H9 (cell line): ENCODE measurements around the gene GTPBP4. TPM values are rescaled to one million over a fixed set of nuclear protein-coding genes. Genes with fewer than 3 reads are reported as not detected.

ENCODE experiments used
- DNase-seq: peaks from one replicate; pipeline ENCODE4 v3.0.0-alpha.2; 2017
- H2AFZ ChIP-seq: one replicate; pipeline ENCODE4 v1.6.1; 2013; ENCODE audit warnings: mild to moderate bottlenecking, low read length, control low read depth, moderate library complexity
- H2AK5ac ChIP-seq: 2 replicates; pipeline ENCODE4 v1.6.1; 2013; ENCODE audit warnings: low read length, control low read depth, mixed read lengths; ENCODE audit not compliant: insufficient read length
- H2BK120ac ChIP-seq: one replicate; pipeline ENCODE4 v1.6.1; 2013; ENCODE audit warnings: low read depth, mild to moderate bottlenecking, low read length, control low read depth, inconsistent platforms; ENCODE audit not compliant: poor library complexity, severe bottlenecking
- H2BK12ac ChIP-seq: 2 replicates; pipeline ENCODE4 v1.6.1; 2013; ENCODE audit warnings: low read length, control low read depth, mixed read lengths, low read depth; ENCODE audit not compliant: insufficient read length
- H2BK15ac ChIP-seq: 2 replicates; pipeline ENCODE4 v1.6.1; 2013; ENCODE audit warnings: low read depth, low read length, control low read depth
- H2BK20ac ChIP-seq: one replicate; pipeline ENCODE4 v1.6.1; 2013; ENCODE audit warnings: low read depth, mild to moderate bottlenecking, low read length, control low read depth, inconsistent platforms; ENCODE audit not compliant: poor library complexity, severe bottlenecking
- H2BK5ac ChIP-seq: 2 replicates; pipeline ENCODE4 v1.6.1; 2013; ENCODE audit warnings: low read length, control low read depth, mixed read lengths; ENCODE audit not compliant: insufficient read length
- H3K14ac ChIP-seq: 2 replicates; pipeline ENCODE4 v1.6.1; 2013; ENCODE audit warnings: low read length, control low read depth; ENCODE audit not compliant: insufficient read depth
- H3K18ac ChIP-seq: 2 replicates; pipeline ENCODE4 v1.6.1; 2013; ENCODE audit warnings: low read depth, mild to moderate bottlenecking, mixed read lengths, low read length, control low read depth; ENCODE audit not compliant: insufficient read length
- H3K23ac ChIP-seq: 2 replicates; pipeline ENCODE4 v1.6.1; 2013; ENCODE audit warnings: low read length, control low read depth, mixed read lengths, low read depth; ENCODE audit not compliant: insufficient read length
- H3K23me2 ChIP-seq: 2 replicates; pipeline ENCODE4 v1.6.1; 2013; ENCODE audit warnings: low read depth, mild to moderate bottlenecking, mixed read lengths, low read length, control low read depth; ENCODE audit not compliant: insufficient read length, poor library complexity, severe bottlenecking
- H3K27ac ChIP-seq: 2 replicates; pipeline ENCODE4 v1.5.1; 2013; ENCODE audit warnings: low read length, control low read depth, mixed read lengths, low read depth; ENCODE audit not compliant: insufficient read length
- H3K27me3 ChIP-seq: 2 replicates; pipeline ENCODE4 v1.6.1; 2013; ENCODE audit warnings: low read length, control low read depth, inconsistent platforms; ENCODE audit not compliant: insufficient read depth
- H3K4ac ChIP-seq: 2 replicates; pipeline ENCODE4 v1.6.1; 2013; ENCODE audit warnings: low read depth, mild to moderate bottlenecking, control low read depth, inconsistent platforms, low read length, moderate library complexity
- H3K4me1 ChIP-seq: 2 replicates; pipeline ENCODE4 v1.6.1; 2013; ENCODE audit warnings: low read length, control low read depth, inconsistent platforms; ENCODE audit not compliant: insufficient read depth
- H3K4me2 ChIP-seq: 2 replicates; pipeline ENCODE4 v1.6.1; 2013; ENCODE audit warnings: low read length, control low read depth, mixed read lengths; ENCODE audit not compliant: insufficient read length, insufficient read depth
- H3K56ac ChIP-seq: 2 replicates; pipeline ENCODE4 v1.6.1; 2013; ENCODE audit warnings: low read depth, mild to moderate bottlenecking, mixed read lengths, low read length, control low read depth; ENCODE audit not compliant: insufficient read length
- H3K79me1 ChIP-seq: 2 replicates; pipeline ENCODE4 v1.6.1; 2013; ENCODE audit warnings: low read depth, mild to moderate bottlenecking, moderate library complexity, low read length, control low read depth, inconsistent platforms; ENCODE audit not compliant: insufficient read depth, poor library complexity, severe bottlenecking
- H3K79me2 ChIP-seq: 2 replicates; pipeline ENCODE4 v1.6.1; 2013; ENCODE audit warnings: low read length, control low read depth, inconsistent platforms; ENCODE audit not compliant: insufficient read depth
- H3K9ac ChIP-seq: 2 replicates; pipeline ENCODE4 v1.6.1; 2013; ENCODE audit warnings: low read length, control low read depth, mixed read lengths; ENCODE audit not compliant: insufficient read length; ENCODE audit errors: extremely low read depth
- H3K9me3 ChIP-seq: one replicate; pipeline ENCODE4 v1.6.1; 2013; ENCODE audit warnings: low read depth, low read length, inconsistent platforms; ENCODE audit not compliant: control insufficient read depth
- H3T11ph ChIP-seq: one replicate; pipeline ENCODE4 v1.6.1; 2013; ENCODE audit warnings: mild to moderate bottlenecking, low read length, control low read depth, inconsistent platforms
- H4K20me1 ChIP-seq: one replicate; pipeline ENCODE4 v1.6.1; 2013; ENCODE audit not compliant: control insufficient read depth, insufficient read length, insufficient read depth
- H4K5ac ChIP-seq: 2 replicates; pipeline ENCODE4 v1.6.1; 2013; ENCODE audit warnings: low read depth, mild to moderate bottlenecking, mixed read lengths, low read length, control low read depth; ENCODE audit not compliant: insufficient read length
- H4K8ac ChIP-seq: replicated peaks from 2 replicates; pipeline ENCODE4 v1.6.1; 2013; ENCODE audit warnings: low read length, control low read depth, mixed read lengths, low read depth; ENCODE audit not compliant: insufficient read length
- H4K91ac ChIP-seq: 2 replicates; pipeline ENCODE4 v1.6.1; 2013; ENCODE audit warnings: low read depth, mild to moderate bottlenecking, moderate library complexity, mixed read lengths, low read length, control low read depth; ENCODE audit not compliant: insufficient read length
- H3K27ac Mint-ChIP-seq, 3 experiments: 2 replicates in 2 of 3; 3 replicates in 1 of 3; pipeline ENCODE4 v1.8.0; 2020 to 2021; ENCODE audit warnings: mixed read lengths in 3 of 3, mild to moderate bottlenecking in 1 of 3, moderate library complexity in 1 of 3
- H3K27me3 Mint-ChIP-seq: 2 replicates; pipeline ENCODE4 v1.8.0; 2021; ENCODE audit warnings: low read depth, mild to moderate bottlenecking, moderate library complexity, mixed read lengths
- H3K36me3 Mint-ChIP-seq, 3 experiments: 2 replicates in 2 of 3; 3 replicates in 1 of 3; pipeline ENCODE4 v1.8.0; 2020 to 2021; ENCODE audit warnings: low read depth in 3 of 3, mixed read lengths in 3 of 3; ENCODE audit not compliant: insufficient read depth in 1 of 3
- H3K4me1 Mint-ChIP-seq, 2 experiments: 2 replicates each; pipeline ENCODE4 v1.8.0; 2020; ENCODE audit warnings: mixed read lengths in 2 of 2
- H3K4me3 Mint-ChIP-seq, 2 experiments: 2 replicates in 1 of 2; 3 replicates in 1 of 2; pipeline ENCODE4 v1.8.0; 2020 to 2021; ENCODE audit warnings: mild to moderate bottlenecking in 2 of 2, mixed read lengths in 2 of 2, moderate library complexity in 1 of 2
- H3K9me3 Mint-ChIP-seq, 2 experiments: 2 replicates in 1 of 2; 3 replicates in 1 of 2; pipeline ENCODE4 v1.8.0; 2020; ENCODE audit warnings: mild to moderate bottlenecking in 2 of 2, mixed read lengths in 2 of 2, moderate library complexity in 1 of 2
- CTCF ChIP-seq: fragments of 200-600 bp; sonication (generic); conservative IDR thresholded peaks from 3 replicates; pipeline ENCODE4 v1.8.0; 2021; ENCODE audit warnings: antibody characterized with exemption, mild to moderate bottlenecking
- WGBS: extraction: QIAGEN DNeasy Blood & Tissue Kit; methylation state at CpG from one replicate; pipeline ENCODE4 v1.1.7; 2013; ENCODE audit warnings: missing lambda C conversion rate, low lambda C conversion rate, mixed read lengths; ENCODE audit not compliant: insufficient read length; ENCODE audit errors: extremely low coverage; 5-methylcytosine and 5-hydroxymethylcytosine counted together
- total RNA-seq: library from RNA; stranded (reverse); gene quantifications from 2 replicates; pipeline ENCODE4 v1.2.1, GENCODE V29; 2021

Gene GTPBP4
- total RNA-seq, 1 experiment from 2014 or later: 134 TPM

GRCh38 chr10:970311-971149, 17.7 kb upstream of the GTPBP4 start:
- no peak overlapping the region for H2BK12ac ChIP-seq
- no peaks in the 10 kb centered on the region for H3K27me3 ChIP-seq
- no peak overlapping the region for H3K27ac ChIP-seq
- H2BK20ac ChIP-seq: no peak overlapping the region
- Mint-ChIP-seq H3K4me1 (peaks cover 21 to 33% of the 10 kb centered on the region in 2 experiments), H3K9me3 (peaks cover 2 to 11% of the 10 kb centered on the region in 2 experiments; a peak in 3 of 5 replicates), H3K4me3 (no peak overlapping the region), H3K27me3 (peaks cover 3% of the 10 kb centered on the region), H3K27ac (no peak overlapping the region), H3K36me3 (peaks cover 0 to 4% (median 0%) of the 10 kb centered on the region in 3 experiments; a peak in 1 of 7 replicates)
- H2BK15ac ChIP-seq: no peak overlapping the region
- no peaks in the 10 kb centered on the region for H3K79me2 ChIP-seq
- no peak for TF ChIP-seq CTCF
- no peak overlapping the region for H3K14ac ChIP-seq
- H3K18ac ChIP-seq: no peak overlapping the region
- no peak overlapping the region for H2BK5ac ChIP-seq
- no peak overlapping the region for H3K4ac ChIP-seq
- DNase-seq: no peak
- H3K4me2 ChIP-seq: no peak overlapping the region
- H4K5ac ChIP-seq: no peak overlapping the region
- no peak overlapping the region for H3K23ac ChIP-seq
- no peak overlapping the region for H3T11ph ChIP-seq
- H4K91ac ChIP-seq: no peak overlapping the region
- H3K79me1 ChIP-seq: no peaks in the 10 kb centered on the region
- no peak overlapping the region for H2BK120ac ChIP-seq
- WGBS: no CpG with 5 or more reads among the region's 14 CpGs
- H3K4me1 ChIP-seq: no peaks in the 10 kb centered on the region
- H3K23me2 ChIP-seq: no peaks in the 10 kb centered on the region
- H3K9me3 ChIP-seq: no peaks in the 10 kb centered on the region
- no peak overlapping the region for H3K56ac ChIP-seq
- no peak overlapping the region for H3K9ac ChIP-seq
- no peak overlapping the region for H4K8ac ChIP-seq
- no peak overlapping the region for H2AFZ ChIP-seq
- no peaks in the 10 kb centered on the region for H4K20me1 ChIP-seq
- H2AK5ac ChIP-seq: no peak overlapping the region
